Cardiac fibroblast (primary cell): ENCODE data around the gene ZNF687.

ENCODE experiments used
- DNase-seq, 2 donors: peaks; one replicate each; pipeline versions ENCODE4 v3.0.0 to v3.0.0-alpha.2; 2010; ENCODE audit warnings: low read depth in 2 of 2
- H3K4me3 ChIP-seq, 2 donors: replicated peaks in 1 of 2; 1 replicate in 1 of 2; 2 replicates in 1 of 2; pipeline ENCODE4 v1.5.1; 2011; ENCODE audit warnings: low read depth in 2 of 2, low read length in 2 of 2, mild to moderate bottlenecking in 2 of 2, moderate library complexity in 1 of 2
- CTCF ChIP-seq: IDR thresholded peaks from one replicate; pipeline ENCODE4 v1.5.1; 2011; ENCODE audit warnings: low read depth, mild to moderate bottlenecking, low read length, inconsistent platforms

ZNF687 gene

GRCh38 chr1:151281969-151282882, at the start of gene ZNF687:
ZNF687 (plus strand) TSS chr1:151282299; CDS start chr1:151286292, 3,993 bp downstream.
- peak; percentile 8 for TF ChIP-seq CTCF
- H3K4me3 ChIP-seq: peak within 1 kb of the TSS; percentile 84 to 90
- DNase-seq: peak; percentile 100

- H3K4me3 ChIP-seq: no peak overlapping the region
- DNase-seq: no peak
- no peak for TF ChIP-seq CTCF
Observed at GRCh38 chr1:151235235-151235634, 46.9 kb upstream of the ZNF687 start.

- no peak overlapping the region for H3K4me3 ChIP-seq
- no peak for DNase-seq
- TF ChIP-seq CTCF: no peak
Observed at GRCh38 chr1:151237678-151238466, 44.2 kb upstream of the ZNF687 start.

GRCh38 chr1:151238467-151238739, 43.7 kb upstream of the ZNF687 start:
- no peak overlapping the region for H3K4me3 ChIP-seq

GRCh38 chr1:151242442-151242841, 39.7 kb upstream of the ZNF687 start:
- TF ChIP-seq CTCF: no peak
- DNase-seq: no peak

More at GRCh38 chr1:151238467-151238739, 43.7 kb upstream of the ZNF687 start:
- TF ChIP-seq CTCF: no peak
- peak; percentile 64 to 74 for DNase-seq

GRCh38 chr1:151243683-151244216, 38.3 kb upstream of the ZNF687 start:
- no peak for TF ChIP-seq CTCF
- H3K4me3 ChIP-seq: no peak overlapping the region
- DNase-seq: no peak

More at GRCh38 chr1:151242442-151242841, 39.7 kb upstream of the ZNF687 start:
- no peak overlapping the region for H3K4me3 ChIP-seq
